GM21786 (cell line): Measurements from ENCODE around the gene XKR7.
A peak's percentile ranks its signal among the peaks of the same experiment; 100 is the strongest.
"Not testable (repeated sequence)": the region's sequence is repeated elsewhere in the genome, so short reads cannot be mapped to it uniquely, and the experiment has no call there.

Experiments
- ATAC-seq: cut with Tn5 transposase; IDR thresholded peaks from one replicate; pipeline ENCODE4 v1.9.1; 2021; ENCODE audit not compliant: unreplicated experiment

Gene XKR7

GRCh38 chr20:31967830-31968249 lies at the start of gene XKR7:
XKR7 (plus strand) TSS chr20:31968151; CDS start chr20:31968176, 25 bp downstream.
- no peak for ATAC-seq

GRCh38 chr20:31918466-31919105 lies 49.4 kb upstream of the XKR7 start:
- ATAC-seq, result no peak

GRCh38 chr20:31919410-31920155 lies 48.4 kb upstream of the XKR7 start:
- ATAC-seq, result no peak

- no peak for ATAC-seq
These were observed 47.6 kb upstream of the XKR7 start for GRCh38 chr20:31920275-31920855.

GRCh38 chr20:31921480-31921879 lies 46.5 kb upstream of the XKR7 start:
- ATAC-seq, result not testable (repeated sequence)

- ATAC-seq, result no peak
These were observed 45.8 kb upstream of the XKR7 start for GRCh38 chr20:31922181-31922580.

GRCh38 chr20:31922588-31922987 lies 45.4 kb upstream of the XKR7 start:
- no peak for ATAC-seq

GRCh38 chr20:31923388-31924331 lies 44.3 kb upstream of the XKR7 start:
- peak; percentile 75 for ATAC-seq

GRCh38 chr20:31924561-31924960 lies 43.4 kb upstream of the XKR7 start:
- no peak for ATAC-seq

- ATAC-seq, result no peak
These were observed 42.3 kb upstream of the XKR7 start for GRCh38 chr20:31925631-31926030.

GRCh38 chr20:31926493-31926892 lies 41.5 kb upstream of the XKR7 start:
- ATAC-seq, result no peak

- no peak for ATAC-seq
These were observed 40.3 kb upstream of the XKR7 start for GRCh38 chr20:31927627-31928159.

- ATAC-seq, result not testable (repeated sequence)
These were observed 38.3 kb upstream of the XKR7 start for GRCh38 chr20:31929631-31930030.

- ATAC-seq, result no peak
These were observed 37.2 kb upstream of the XKR7 start for GRCh38 chr20:31930779-31931178.

GRCh38 chr20:31933698-31934097 lies 34.3 kb upstream of the XKR7 start:
- ATAC-seq, result no peak

- ATAC-seq, result no peak
These were observed 33.5 kb upstream of the XKR7 start for GRCh38 chr20:31934491-31934890.

GRCh38 chr20:31934968-31935764 lies 32.8 kb upstream of the XKR7 start:
- no peak for ATAC-seq

GRCh38 chr20:31936420-31936819 lies 31.5 kb upstream of the XKR7 start:
- ATAC-seq, result no peak

- ATAC-seq, result no peak
These were observed 30.1 kb upstream of the XKR7 start for GRCh38 chr20:31937820-31938219.

GRCh38 chr20:31939661-31940060 lies 28.3 kb upstream of the XKR7 start:
- no peak for ATAC-seq
